HepG2 (cell line): ENCODE measurements around the gene MTFR1L.

Experiments used
- ELF3 ChIP-seq: IDR thresholded peaks from 2 replicates; pipeline ENCODE4 v1.6.1; 2016; ENCODE audit warnings: missing genetic modification reagents, missing compliant biosample characterization
- KDM1A ChIP-seq: IDR thresholded peaks from 2 replicates; pipeline ENCODE4 v1.6.1; 2016; ENCODE audit warnings: missing compliant biosample characterization
- MAZ ChIP-seq, 2 experiments: sonication (generic) in 1 of 2; formaldehyde crosslinking in 1 of 2; IDR thresholded peaks; 2 replicates each; pipeline versions ENCODE4 v1.5.0 to v1.6.1; 2012 to 2020; ENCODE audit warnings: low read depth in 2 of 2, mild to moderate bottlenecking in 2 of 2, borderline replicate concordance in 1 of 2, improper control_type of control experiment in 1 of 2, low read length in 1 of 2, missing genetic modification reagents in 1 of 2, moderate library complexity in 1 of 2
- POLR2A ChIP-seq, 2 experiments: IDR thresholded peaks; 2 replicates each; pipeline ENCODE4 v1.6.1; 2011; ENCODE audit warnings: low read depth in 2 of 2, low read length in 2 of 2, mild to moderate bottlenecking in 1 of 2, moderate library complexity in 1 of 2; ENCODE audit not compliant: insufficient read depth in 1 of 2
- POLR2AphosphoS5 ChIP-seq: IDR thresholded peaks from 2 replicates; pipeline ENCODE4 v1.6.1; 2012; ENCODE audit warnings: low read depth, low read length
- SRY ChIP-seq: sonication (generic); formaldehyde crosslinking; IDR thresholded peaks from 2 replicates; pipeline ENCODE4 v1.8.0; 2022; ENCODE audit warnings: mild to moderate bottlenecking, missing genetic modification reagents
- ZFP1 ChIP-seq: IDR thresholded peaks from 2 replicates; pipeline ENCODE4 v1.6.1; 2016
- TF ChIP-seq, protein P1 (sequence below): sonication (generic); formaldehyde crosslinking; conservative IDR thresholded peaks from 2 replicates; pipeline ENCODE4 v1.5.0; 2020; ENCODE audit warnings: missing genetic modification reagents
- TF ChIP-seq, protein P2 (sequence below): IDR thresholded peaks from 2 replicates; pipeline ENCODE4 v1.6.1; 2012; ENCODE audit warnings: inconsistent platforms
- TF ChIP-seq, protein P3 (sequence below): sonication (generic); formaldehyde crosslinking; IDR thresholded peaks from 2 replicates; pipeline ENCODE4 v1.4.0; 2020; ENCODE audit warnings: low read depth, missing genetic modification reagents

DNA sequence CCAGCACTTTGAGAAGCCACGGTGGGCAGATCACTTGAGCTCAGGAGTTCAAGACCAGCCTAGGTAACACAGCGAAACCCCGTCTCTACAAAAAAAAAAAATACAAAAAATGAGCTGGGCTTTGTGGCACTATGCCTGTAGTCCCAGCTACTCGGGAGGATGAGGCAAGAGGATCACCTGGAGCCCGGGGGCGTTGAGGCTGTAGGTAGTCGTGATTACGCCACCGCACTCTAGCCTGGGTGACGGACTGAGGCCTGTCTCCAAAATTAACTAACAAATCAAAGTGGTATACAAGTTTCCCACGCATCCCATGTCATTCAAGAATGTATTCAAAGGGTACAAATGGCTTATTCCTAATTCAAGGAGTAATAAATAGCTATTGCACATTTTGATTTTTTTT, 37.1 kb downstream of the MTFR1L start:
- TF ChIP-seq, protein P1, sequence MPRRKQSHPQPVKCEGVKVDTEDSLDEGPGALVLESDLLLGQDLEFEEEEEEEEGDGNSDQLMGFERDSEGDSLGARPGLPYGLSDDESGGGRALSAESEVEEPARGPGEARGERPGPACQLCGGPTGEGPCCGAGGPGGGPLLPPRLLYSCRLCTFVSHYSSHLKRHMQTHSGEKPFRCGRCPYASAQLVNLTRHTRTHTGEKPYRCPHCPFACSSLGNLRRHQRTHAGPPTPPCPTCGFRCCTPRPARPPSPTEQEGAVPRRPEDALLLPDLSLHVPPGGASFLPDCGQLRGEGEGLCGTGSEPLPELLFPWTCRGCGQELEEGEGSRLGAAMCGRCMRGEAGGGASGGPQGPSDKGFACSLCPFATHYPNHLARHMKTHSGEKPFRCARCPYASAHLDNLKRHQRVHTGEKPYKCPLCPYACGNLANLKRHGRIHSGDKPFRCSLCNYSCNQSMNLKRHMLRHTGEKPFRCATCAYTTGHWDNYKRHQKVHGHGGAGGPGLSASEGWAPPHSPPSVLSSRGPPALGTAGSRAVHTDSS (CRISPR knock-in tag) = no peak
- TF ChIP-seq ZFP1 (CRISPR knock-in tag) = no peak
- TF ChIP-seq KDM1A (CRISPR knock-in tag) = no peak
- TF ChIP-seq SRY (CRISPR knock-in tag) = no peak
- TF ChIP-seq, protein P2, sequence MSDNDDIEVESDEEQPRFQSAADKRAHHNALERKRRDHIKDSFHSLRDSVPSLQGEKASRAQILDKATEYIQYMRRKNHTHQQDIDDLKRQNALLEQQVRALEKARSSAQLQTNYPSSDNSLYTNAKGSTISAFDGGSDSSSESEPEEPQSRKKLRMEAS = no peak
- TF ChIP-seq, protein P3, sequence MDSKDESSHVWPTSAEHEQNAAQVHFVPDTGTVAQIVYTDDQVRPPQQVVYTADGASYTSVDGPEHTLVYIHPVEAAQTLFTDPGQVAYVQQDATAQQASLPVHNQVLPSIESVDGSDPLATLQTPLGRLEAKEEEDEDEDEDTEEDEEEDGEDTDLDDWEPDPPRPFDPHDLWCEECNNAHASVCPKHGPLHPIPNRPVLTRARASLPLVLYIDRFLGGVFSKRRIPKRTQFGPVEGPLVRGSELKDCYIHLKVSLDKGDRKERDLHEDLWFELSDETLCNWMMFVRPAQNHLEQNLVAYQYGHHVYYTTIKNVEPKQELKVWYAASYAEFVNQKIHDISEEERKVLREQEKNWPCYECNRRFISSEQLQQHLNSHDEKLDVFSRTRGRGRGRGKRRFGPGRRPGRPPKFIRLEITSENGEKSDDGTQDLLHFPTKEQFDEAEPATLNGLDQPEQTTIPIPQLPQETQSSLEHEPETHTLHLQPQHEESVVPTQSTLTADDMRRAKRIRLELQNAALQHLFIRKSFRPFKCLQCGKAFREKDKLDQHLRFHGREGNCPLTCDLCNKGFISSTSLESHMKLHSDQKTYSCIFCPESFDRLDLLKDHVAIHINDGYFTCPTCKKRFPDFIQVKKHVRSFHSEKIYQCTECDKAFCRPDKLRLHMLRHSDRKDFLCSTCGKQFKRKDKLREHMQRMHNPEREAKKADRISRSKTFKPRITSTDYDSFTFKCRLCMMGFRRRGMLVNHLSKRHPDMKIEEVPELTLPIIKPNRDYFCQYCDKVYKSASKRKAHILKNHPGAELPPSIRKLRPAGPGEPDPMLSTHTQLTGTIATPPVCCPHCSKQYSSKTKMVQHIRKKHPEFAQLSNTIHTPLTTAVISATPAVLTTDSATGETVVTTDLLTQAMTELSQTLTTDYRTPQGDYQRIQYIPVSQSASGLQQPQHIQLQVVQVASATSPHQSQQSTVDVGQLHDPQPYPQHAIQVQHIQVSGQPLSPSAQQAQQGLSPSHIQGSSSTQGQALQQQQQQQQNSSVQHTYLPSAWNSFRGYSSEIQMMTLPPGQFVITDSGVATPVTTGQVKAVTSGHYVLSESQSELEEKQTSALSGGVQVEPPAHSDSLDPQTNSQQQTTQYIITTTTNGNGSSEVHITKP (CRISPR knock-in tag) = no peak
- no peak for TF ChIP-seq MAZ (IDR thresholded peaks at IDR 0.05; ENCODE audit: borderline replicate concordance, low read depth, low read length)
- no peak for TF ChIP-seq MAZ (CRISPR knock-in tag; IDR thresholded peaks at IDR 0.05; ENCODE audit: low read depth)
- no peak for TF ChIP-seq ELF3 (CRISPR knock-in tag)
- TF ChIP-seq POLR2AphosphoS5 = no peak
- no peak for TF ChIP-seq POLR2A (IDR thresholded peaks at IDR 0.05; ENCODE audit: insufficient read depth in 1 of 2, low read depth in 2 of 2, low read length in 2 of 2)
